Right hindlimb (tissue), 1 donor: ENCODE results near the gene NPAS2.
A peak's percentile ranks its signal among the peaks of the same experiment; 100 is the strongest.

ENCODE experiments used
- DNase-seq: peaks from one replicate; pipeline ENCODE4 v3.0.0-alpha.2; 2018

The NPAS2 gene

GRCh38 chr2:100976061-100976460 lies 156.1 kb downstream of the NPAS2 start:
- no peak for DNase-seq

GRCh38 chr2:100976645-100977391 lies 156.9 kb downstream of the NPAS2 start:
- no peak for DNase-seq

GRCh38 chr2:100977511-100977910 lies 157.6 kb downstream of the NPAS2 start:
- no peak for DNase-seq

- DNase-seq = peak; percentile 79
Observed at GRCh38 chr2:100978582-100979191, 158.7 kb downstream of the NPAS2 start.

- DNase-seq = no peak
Observed at GRCh38 chr2:100980046-100980445, 160.1 kb downstream of the NPAS2 start.

- DNase-seq = peak; percentile 1
Observed at GRCh38 chr2:100981011-100981410, 161.1 kb downstream of the NPAS2 start.

GRCh38 chr2:100982431-100982861 lies 162.5 kb downstream of the NPAS2 start:
- DNase-seq = no peak

GRCh38 chr2:100983201-100983600 lies 163.3 kb downstream of the NPAS2 start:
- no peak for DNase-seq

GRCh38 chr2:100983684-100984310 lies 163.9 kb downstream of the NPAS2 start:
- no peak for DNase-seq

- DNase-seq = peak; percentile 77
Observed at GRCh38 chr2:100984892-100985307, 165.0 kb downstream of the NPAS2 start.

- DNase-seq = no peak
Observed at GRCh38 chr2:100986157-100986556, 166.2 kb downstream of the NPAS2 start.

GRCh38 chr2:100987536-100987935 lies 167.6 kb downstream of the NPAS2 start:
- DNase-seq = no peak

- no peak for DNase-seq
Observed at GRCh38 chr2:100987974-100988373, 168.0 kb downstream of the NPAS2 start.

GRCh38 chr2:100988630-100989417 lies 168.9 kb downstream of the NPAS2 start:
- no peak for DNase-seq

- DNase-seq = no peak
Observed at GRCh38 chr2:100989666-100990065, 169.7 kb downstream of the NPAS2 start.

- DNase-seq = no peak
Observed at GRCh38 chr2:100990166-100990565, 170.2 kb downstream of the NPAS2 start.

GRCh38 chr2:100990650-100991403 lies 170.9 kb downstream of the NPAS2 start:
- no peak for DNase-seq

GRCh38 chr2:100991404-100991773 lies 171.4 kb downstream of the NPAS2 start:
- DNase-seq = no peak

GRCh38 chr2:100992262-100992661 lies 172.3 kb downstream of the NPAS2 start:
- no peak for DNase-seq

- DNase-seq = no peak
Observed at GRCh38 chr2:100993294-100993693, 173.4 kb downstream of the NPAS2 start.

GRCh38 chr2:100995309-100996075 lies 175.6 kb downstream of the NPAS2 start:
- DNase-seq = no peak
